ENCODE measurements around the gene ADGRG1.

- TF ChIP-seq CTCF (IDR thresholded peaks at IDR 0.05) (no peak), POLR2A (IDR thresholded peaks at IDR 0.05) (no peak)
Observed at GRCh38 chr16:57593990-57594389, 34.4 kb upstream of the ADGRG1 start.
